Peyer's patch (tissue), 4 donors: Measurements from ENCODE around the gene CALN1. TPM values are rescaled to one million over a fixed set of nuclear protein-coding genes. Genes with fewer than 3 reads are reported as not detected.

Experiments used
- DNase-seq, 3 donors: peaks; one replicate each; pipeline ENCODE4 v3.0.0-alpha.2; 2017 to 2019
- H3K27ac ChIP-seq, 4 donors: fragments of 200-600 bp; sonication (generic); one replicate each; pipeline ENCODE4 v1.5.1; 2016 to 2019
- H3K27me3 ChIP-seq, 2 donors: fragments of 200-600 bp; sonication (generic); one replicate each; pipeline ENCODE4 v1.5.1; 2019
- H3K36me3 ChIP-seq, 3 donors: fragments of 200-600 bp; sonication (generic); one replicate each; pipeline ENCODE4 v1.5.1; 2016 to 2019
- H3K4me1 ChIP-seq, 4 donors: fragments of 200-600 bp; sonication (generic); one replicate each; pipeline ENCODE4 v1.5.1; 2016 to 2019
- H3K4me3 ChIP-seq, 4 donors: fragments of 200-600 bp; sonication (generic); 1 replicate in 3 of 4; 2 replicates in 1 of 4; pipeline ENCODE4 v1.5.1; 2016 to 2019; ENCODE audit warnings: mild to moderate bottlenecking in 1 of 4
- H3K9me3 ChIP-seq, 4 donors: fragments of 200-600 bp; sonication (generic); one replicate each; pipeline ENCODE4 v1.5.1; 2016 to 2019; ENCODE audit warnings: mild to moderate bottlenecking in 1 of 4
- CTCF ChIP-seq, 6 experiments: fragments of 450-650 bp in 4 of 6; fragments of 200-600 bp in 2 of 6; sonication (generic) in 1 of 6; IDR thresholded peaks; one replicate each; pipeline ENCODE4 v1.5.1; 2017 to 2019; ENCODE audit warnings: antibody characterized with exemption in 6 of 6, mild to moderate bottlenecking in 3 of 6, moderate library complexity in 1 of 6
- POLR2A ChIP-seq, 2 donors: fragments of 450-650 bp; IDR thresholded peaks; one replicate each; pipeline ENCODE4 v1.5.1; 2017; ENCODE audit warnings: antibody characterized with exemption in 2 of 2, mild to moderate bottlenecking in 2 of 2, moderate library complexity in 2 of 2
- total RNA-seq, 4 donors: library from RNA; depleted of rRNA; stranded (reverse); fragments of >200 nt; gene quantifications; one replicate each; pipeline ENCODE4 v1.1.0, GENCODE V29; 2016

Gene CALN1
- total RNA-seq, 4 donors from 2014 or later = 0.13 TPM; not detected in 3

- H3K4me3 ChIP-seq = no peak overlapping the region
- no peak for DNase-seq
These were observed 154.1 kb downstream of the CALN1 start for GRCh38 chr7:72258074-72258473.

GRCh38 chr7:72254455-72254854, 157.7 kb downstream of the CALN1 start:
- no peak for DNase-seq
- no peaks in the 10 kb centered on the region for H3K36me3 ChIP-seq
- no peaks in the 10 kb centered on the region for H3K4me1 ChIP-seq
- peaks cover 0 to 2% (median 0%) of the 10 kb centered on the region in 4 donors for H3K9me3 ChIP-seq
- H3K27me3 ChIP-seq = no peaks in the 10 kb centered on the region
- H3K27ac ChIP-seq = no peak overlapping the region
- TF ChIP-seq POLR2A (IDR thresholded peaks at IDR 0.05) (no peak), CTCF (IDR thresholded peaks at IDR 0.05) (no peak)
- no peak overlapping the region for H3K4me3 ChIP-seq

More at GRCh38 chr7:72258074-72258473, 154.1 kb downstream of the CALN1 start:
- Histone ChIP-seq H3K27ac (no peak overlapping the region), H3K9me3 (peaks cover 0 to 2% (median 0%) of the 10 kb centered on the region in 4 donors), H3K4me1 (no peaks in the 10 kb centered on the region), H3K36me3 (no peaks in the 10 kb centered on the region), H3K27me3 (no peaks in the 10 kb centered on the region)
- TF ChIP-seq CTCF (IDR thresholded peaks at IDR 0.05) (no peak), POLR2A (IDR thresholded peaks at IDR 0.05) (no peak)

GRCh38 chr7:72249106-72249505, 163.0 kb downstream of the CALN1 start:
- Histone ChIP-seq H3K27ac (no peak overlapping the region), H3K4me1 (no peaks in the 10 kb centered on the region), H3K4me3 (no peak overlapping the region), H3K27me3 (no peaks in the 10 kb centered on the region), H3K36me3 (no peaks in the 10 kb centered on the region), H3K9me3 (peaks cover 0 to 7% (median 0%) of the 10 kb centered on the region in 4 donors)
- DNase-seq = no peak
- TF ChIP-seq CTCF (IDR thresholded peaks at IDR 0.05) = no peak
- no peak for TF ChIP-seq POLR2A (IDR thresholded peaks at IDR 0.05)

GRCh38 chr7:72244826-72245398, 167.2 kb downstream of the CALN1 start:
- H3K4me3 ChIP-seq = no peak overlapping the region
- TF ChIP-seq CTCF (IDR thresholded peaks at IDR 0.05) (no peak), POLR2A (IDR thresholded peaks at IDR 0.05) (no peak)

GRCh38 chr7:72243329-72243728, 168.8 kb downstream of the CALN1 start:
- DNase-seq = no peak
- TF ChIP-seq CTCF (IDR thresholded peaks at IDR 0.05) (no peak), POLR2A (IDR thresholded peaks at IDR 0.05) (no peak)
- no peaks in the 10 kb centered on the region for H3K4me1 ChIP-seq
- H3K27ac ChIP-seq = no peak overlapping the region
- H3K36me3 ChIP-seq = no peaks in the 10 kb centered on the region
- H3K4me3 ChIP-seq = no peak overlapping the region
- peaks cover 0 to 7% (median 0%) of the 10 kb centered on the region in 4 donors for H3K9me3 ChIP-seq
- no peaks in the 10 kb centered on the region for H3K27me3 ChIP-seq

More at GRCh38 chr7:72244826-72245398, 167.2 kb downstream of the CALN1 start:
- peaks cover 0 to 7% (median 0%) of the 10 kb centered on the region in 4 donors for H3K9me3 ChIP-seq
- H3K4me1 ChIP-seq = no peaks in the 10 kb centered on the region
- DNase-seq = no peak
- no peaks in the 10 kb centered on the region for H3K27me3 ChIP-seq
- no peak overlapping the region for H3K27ac ChIP-seq
- H3K36me3 ChIP-seq = no peaks in the 10 kb centered on the region
